Suprapubic skin (tissue), 4 donors: ENCODE measurements around the gene HOXA7. TPM values are rescaled to one million over a fixed set of nuclear protein-coding genes. Genes with fewer than 3 reads are reported as not detected.
A peak's percentile ranks its signal among the peaks of the same experiment; 100 is the strongest.

ENCODE experiments used
- DNase-seq, 2 donors: peaks; one replicate each; pipeline ENCODE4 v3.0.0-alpha.2; 2019; ENCODE audit warnings: low spot score in 2 of 2
- H3K27ac ChIP-seq: fragments of 200-600 bp; sonication (generic); one replicate; pipeline ENCODE4 v1.5.1; 2019
- H3K27me3 ChIP-seq: fragments of 200-600 bp; sonication (generic); one replicate; pipeline ENCODE4 v1.5.1; 2019
- H3K36me3 ChIP-seq: fragments of 200-600 bp; sonication (generic); one replicate; pipeline ENCODE4 v1.5.1; 2019
- H3K4me1 ChIP-seq: fragments of 200-600 bp; sonication (generic); one replicate; pipeline ENCODE4 v1.5.1; 2019
- H3K4me3 ChIP-seq: fragments of 200-600 bp; sonication (generic); one replicate; pipeline ENCODE4 v1.5.1; 2019; ENCODE audit warnings: mild to moderate bottlenecking
- H3K9me3 ChIP-seq: fragments of 200-600 bp; sonication (generic); one replicate; pipeline ENCODE4 v1.5.1; 2019
- CTCF ChIP-seq, 2 donors: fragments of 200-600 bp in 1 of 2; fragments of 450-650 bp in 1 of 2; sonication (generic) in 1 of 2; IDR thresholded peaks; one replicate each; pipeline ENCODE4 v1.5.1; 2016 to 2019; ENCODE audit warnings: antibody characterized with exemption in 2 of 2, mild to moderate bottlenecking in 1 of 2, moderate library complexity in 1 of 2
- EP300 ChIP-seq: sonication (generic); formaldehyde crosslinking; IDR thresholded peaks from one replicate; pipeline ENCODE4 v1.6.1; 2017; ENCODE audit warnings: antibody characterized with exemption
- POLR2A ChIP-seq, 2 donors: fragments of 450-650 bp; IDR thresholded peaks; one replicate each; pipeline ENCODE4 v1.6.1; 2017; ENCODE audit warnings: antibody characterized with exemption in 2 of 2, mild to moderate bottlenecking in 2 of 2, moderate library complexity in 2 of 2
- POLR2AphosphoS5 ChIP-seq, 3 donors: sonication (generic); formaldehyde crosslinking; IDR thresholded peaks; one replicate each; pipeline ENCODE4 v1.6.1; 2017; ENCODE audit warnings: antibody characterized with exemption in 3 of 3
- WGBS: methylation state at CpG from one replicate; pipeline ENCODE4 v1.1.5; 2018; 5-methylcytosine and 5-hydroxymethylcytosine counted together
- total RNA-seq, 4 donors: library from RNA; depleted of rRNA; stranded (reverse); fragments of >200 nt; gene quantifications; one replicate each; pipeline ENCODE4 v1.1.0, GENCODE V29; 2016

Gene HOXA7
- total RNA-seq, 4 donors from 2014 or later: 14.8 to 23.6 (median 17.5) TPM

- 78% methylated on average over 11 of the region's 11 CpGs for WGBS
- H3K27me3 ChIP-seq: no peaks in the 10 kb centered on the region
Observed at GRCh38 chr7:27138985-27139333, 17.5 kb downstream of the HOXA7 start.

GRCh38 chr7:27138472-27138871 is 18.0 kb downstream of the HOXA7 start:
- Histone ChIP-seq H3K27me3 (no peaks in the 10 kb centered on the region), H3K4me1 (peaks cover 49% of the 10 kb centered on the region)
- 95% methylated on average over 1 of the region's 1 CpG for WGBS

More at GRCh38 chr7:27138985-27139333, 17.5 kb downstream of the HOXA7 start:
- Histone ChIP-seq H3K4me3 (peak overlapping the region; percentile 28), H3K4me1 (peaks cover 50% of the 10 kb centered on the region), H3K36me3 (no peaks in the 10 kb centered on the region), H3K9me3 (no peaks in the 10 kb centered on the region), H3K27ac (peak overlapping the region; percentile 52)
- DNase-seq: no peak
- TF ChIP-seq CTCF (IDR thresholded peaks at IDR 0.05): no peak
- no peak for TF ChIP-seq EP300
- no peak for TF ChIP-seq POLR2AphosphoS5 (IDR thresholded peaks at IDR 0.05)
- no peak for TF ChIP-seq POLR2A (IDR thresholded peaks at IDR 0.05)

GRCh38 chr7:27137640-27138315 is 18.7 kb downstream of the HOXA7 start:
- Histone ChIP-seq H3K9me3 (no peaks in the 10 kb centered on the region), H3K27me3 (no peaks in the 10 kb centered on the region), H3K4me3 (no peak overlapping the region), H3K4me1 (peaks cover 49% of the 10 kb centered on the region), H3K27ac (peak overlapping the region; percentile 52), H3K36me3 (no peaks in the 10 kb centered on the region)
- no peak for TF ChIP-seq CTCF (IDR thresholded peaks at IDR 0.05)
- no peak for TF ChIP-seq POLR2AphosphoS5 (IDR thresholded peaks at IDR 0.05)
- TF ChIP-seq EP300: no peak
- TF ChIP-seq POLR2A (IDR thresholded peaks at IDR 0.05): no peak
- DNase-seq: no peak
- WGBS: 74% methylated on average over 2 of the region's 2 CpGs

More at GRCh38 chr7:27138472-27138871, 18.0 kb downstream of the HOXA7 start:
- no peak for DNase-seq
- peak overlapping the region; percentile 52 for H3K27ac ChIP-seq
- TF ChIP-seq EP300: no peak
- TF ChIP-seq POLR2AphosphoS5 (IDR thresholded peaks at IDR 0.05): no peak
- no peak for TF ChIP-seq CTCF (IDR thresholded peaks at IDR 0.05)
- TF ChIP-seq POLR2A (IDR thresholded peaks at IDR 0.05): no peak
- H3K36me3 ChIP-seq: no peaks in the 10 kb centered on the region
- no peaks in the 10 kb centered on the region for H3K9me3 ChIP-seq
- H3K4me3 ChIP-seq: no peak overlapping the region

- Histone ChIP-seq H3K27me3 (no peaks in the 10 kb centered on the region), H3K27ac (no peak overlapping the region), H3K9me3 (no peaks in the 10 kb centered on the region), H3K4me3 (no peak overlapping the region), H3K4me1 (peaks cover 57% of the 10 kb centered on the region), H3K36me3 (no peaks in the 10 kb centered on the region)
- TF ChIP-seq POLR2AphosphoS5 (IDR thresholded peaks at IDR 0.05) (peak in 1 of 3 donors; percentile 73), POLR2A (IDR thresholded peaks at IDR 0.05) (no peak)
- peak in 1 of 2 donors; percentile 67 for DNase-seq
- whole genome bisulfite sequencing: 26% methylated on average over 2 of the region's 2 CpGs
Observed at GRCh38 chr7:27134392-27134791, 22.1 kb downstream of the HOXA7 start.

- no peaks in the 10 kb centered on the region for H3K36me3 ChIP-seq
- H3K4me3 ChIP-seq: no peak overlapping the region
- peaks cover 57% of the 10 kb centered on the region for H3K4me1 ChIP-seq
- TF ChIP-seq POLR2AphosphoS5 (IDR thresholded peaks at IDR 0.05) (no peak), CTCF (IDR thresholded peaks at IDR 0.05) (no peak), EP300 (no peak), POLR2A (IDR thresholded peaks at IDR 0.05) (no peak)
- H3K27me3 ChIP-seq: no peaks in the 10 kb centered on the region
- H3K27ac ChIP-seq: no peak overlapping the region
- WGBS: 73% methylated on average over 18 of the region's 18 CpGs
- no peaks in the 10 kb centered on the region for H3K9me3 ChIP-seq
- DNase-seq: no peak
Observed at GRCh38 chr7:27133409-27134231, 22.9 kb downstream of the HOXA7 start.
